Astrocyte (in vitro differentiated cells and primary cell): ENCODE results near the gene RGSL1.
"Not testable (repeated sequence)": the region's sequence is repeated elsewhere in the genome, so short reads cannot be mapped to it uniquely, and the experiment has no call there.

Source experiments
- CTCF ChIP-seq: IDR thresholded peaks from 2 replicates; pipeline ENCODE4 v1.5.1; 2011; ENCODE audit warnings: low read depth, mild to moderate bottlenecking, inconsistent platforms, low read length, moderate library complexity; ENCODE audit not compliant: insufficient read depth
- EZH2 ChIP-seq: IDR thresholded peaks from 2 replicates; pipeline ENCODE4 v1.6.1; 2012; ENCODE audit warnings: mild to moderate bottlenecking, low read length, inconsistent platforms; ENCODE audit not compliant: insufficient read depth

- TF ChIP-seq CTCF, EZH2: not testable (repeated sequence)
These were observed 2.8 kb upstream of the RGSL1 start for GRCh38 chr1:182447124-182447523.
